Loucy (cell line): Measurements from ENCODE around the gene CRYBB3.

Experiments
- H2AFZ ChIP-seq: fragments of 200-600 bp; sonication (generic); 2 replicates; pipeline ENCODE4 v1.6.0; 2016; ENCODE audit warnings: antibody characterized with exemption, mild to moderate bottlenecking, low read length, moderate library complexity
- H3F3A ChIP-seq: fragments of 200-600 bp; 2 replicates; pipeline ENCODE4 v1.6.0; 2016; ENCODE audit warnings: antibody characterized with exemption, low read depth, mild to moderate bottlenecking
- H3K27me3 ChIP-seq: fragments of 200-600 bp; sonication (generic); 2 replicates; pipeline ENCODE4 v1.6.1; 2014; ENCODE audit warnings: low read length, mild to moderate bottlenecking; ENCODE audit not compliant: insufficient read depth, poor library complexity, severe bottlenecking
- H3K36me3 ChIP-seq: fragments of 200-600 bp; sonication (generic); 2 replicates; pipeline ENCODE4 v1.6.1; 2016; ENCODE audit warnings: low read length; ENCODE audit not compliant: insufficient read depth
- H3K4me1 ChIP-seq: fragments of 200-600 bp; sonication (generic); 2 replicates; pipeline ENCODE4 v1.5.1; 2014; ENCODE audit warnings: low read length, mild to moderate bottlenecking; ENCODE audit not compliant: insufficient read depth, poor library complexity, severe bottlenecking
- H3K4me2 ChIP-seq: fragments of 200-600 bp; sonication (generic); 2 replicates; pipeline ENCODE4 v1.6.0; 2014; ENCODE audit warnings: antibody characterized with exemption, low read length, low read depth, mild to moderate bottlenecking; ENCODE audit not compliant: poor library complexity, severe bottlenecking
- H3K4me3 ChIP-seq: fragments of 200-600 bp; sonication (generic); 2 replicates; pipeline ENCODE4 v1.5.1; 2014; ENCODE audit warnings: low read length, mild to moderate bottlenecking, mixed read lengths; ENCODE audit not compliant: poor library complexity, severe bottlenecking
- H3K79me2 ChIP-seq: fragments of 200-600 bp; sonication (generic); 2 replicates; pipeline ENCODE4 v1.6.1; 2014; ENCODE audit warnings: low read length; ENCODE audit not compliant: insufficient read depth
- H3K9ac ChIP-seq: fragments of 200-600 bp; sonication (generic); 2 replicates; pipeline ENCODE4 v1.6.0; 2014; ENCODE audit warnings: mild to moderate bottlenecking, low read depth, low read length, moderate library complexity; ENCODE audit not compliant: poor library complexity, severe bottlenecking
- H3K9me2 ChIP-seq: fragments of 200-600 bp; sonication (generic); replicated peaks from 2 replicates; pipeline ENCODE4 v1.6.1; 2016; ENCODE audit warnings: low read depth, low read length, mixed read lengths
- H3K9me3 ChIP-seq: fragments of 200-600 bp; sonication (generic); 2 replicates; pipeline ENCODE4 v1.6.1; 2014; ENCODE audit warnings: mild to moderate bottlenecking, antibody characterized with exemption, low read length, low read depth; ENCODE audit not compliant: insufficient read depth
- H4K20me1 ChIP-seq: fragments of 200-600 bp; sonication (generic); 2 replicates; pipeline ENCODE4 v1.6.0; 2014; ENCODE audit warnings: antibody characterized with exemption, low read length, mild to moderate bottlenecking; ENCODE audit not compliant: insufficient read depth, poor library complexity, severe bottlenecking
- EZH2phosphoT487 ChIP-seq: fragments of 200-600 bp; IDR thresholded peaks from 2 replicates; pipeline ENCODE4 v1.6.1; 2018; ENCODE audit warnings: antibody characterized with exemption, mild to moderate bottlenecking, moderate library complexity, borderline replicate concordance
- TF ChIP-seq, protein P1 (sequence below): fragments of 200-600 bp; sonication (generic); conservative IDR thresholded peaks from 2 replicates; pipeline ENCODE4 v1.5.1; 2014; ENCODE audit warnings: mild to moderate bottlenecking, antibody characterized with exemption, low read length

CRYBB3 gene

GRCh38 chr22:25156736-25157135 is 42.9 kb upstream of the CRYBB3 start:
- Histone ChIP-seq H3K27me3 (no peaks in the 10 kb centered on the region), H3K9ac (no peak overlapping the region), H3K4me2 (no peak overlapping the region), H3K79me2 (no peaks in the 10 kb centered on the region), H3K9me2 (no peaks in the 10 kb centered on the region), H3F3A (no peaks in the 10 kb centered on the region), H3K4me3 (no peak overlapping the region), H4K20me1 (no peaks in the 10 kb centered on the region), H3K9me3 (no peaks in the 10 kb centered on the region), H3K4me1 (no peaks in the 10 kb centered on the region), H2AFZ (no peak overlapping the region), H3K36me3 (no peaks in the 10 kb centered on the region)
- TF ChIP-seq, protein P1, sequence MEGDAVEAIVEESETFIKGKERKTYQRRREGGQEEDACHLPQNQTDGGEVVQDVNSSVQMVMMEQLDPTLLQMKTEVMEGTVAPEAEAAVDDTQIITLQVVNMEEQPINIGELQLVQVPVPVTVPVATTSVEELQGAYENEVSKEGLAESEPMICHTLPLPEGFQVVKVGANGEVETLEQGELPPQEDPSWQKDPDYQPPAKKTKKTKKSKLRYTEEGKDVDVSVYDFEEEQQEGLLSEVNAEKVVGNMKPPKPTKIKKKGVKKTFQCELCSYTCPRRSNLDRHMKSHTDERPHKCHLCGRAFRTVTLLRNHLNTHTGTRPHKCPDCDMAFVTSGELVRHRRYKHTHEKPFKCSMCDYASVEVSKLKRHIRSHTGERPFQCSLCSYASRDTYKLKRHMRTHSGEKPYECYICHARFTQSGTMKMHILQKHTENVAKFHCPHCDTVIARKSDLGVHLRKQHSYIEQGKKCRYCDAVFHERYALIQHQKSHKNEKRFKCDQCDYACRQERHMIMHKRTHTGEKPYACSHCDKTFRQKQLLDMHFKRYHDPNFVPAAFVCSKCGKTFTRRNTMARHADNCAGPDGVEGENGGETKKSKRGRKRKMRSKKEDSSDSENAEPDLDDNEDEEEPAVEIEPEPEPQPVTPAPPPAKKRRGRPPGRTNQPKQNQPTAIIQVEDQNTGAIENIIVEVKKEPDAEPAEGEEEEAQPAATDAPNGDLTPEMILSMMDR = no peak
- TF ChIP-seq EZH2phosphoT487 = no peak

DNA sequence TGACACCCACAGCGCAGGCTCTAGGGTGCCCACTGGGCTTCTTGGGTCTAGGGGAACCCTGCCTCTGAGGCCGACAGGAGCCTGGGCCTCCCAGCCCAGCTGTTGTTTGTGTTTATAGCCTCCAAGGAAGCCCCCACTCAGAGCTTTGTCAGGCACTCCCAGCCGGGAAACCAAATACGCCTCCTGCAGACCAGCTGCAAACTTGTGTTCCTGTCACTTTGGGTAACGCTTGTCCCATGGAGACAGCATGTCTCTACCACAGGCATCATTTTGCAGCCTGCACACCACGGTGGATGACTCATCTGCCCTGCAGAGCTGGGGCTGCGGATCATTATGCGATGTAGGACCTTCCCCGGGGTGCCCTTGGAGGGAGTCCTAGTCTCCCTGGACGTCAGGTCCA is 40.6 kb upstream of the CRYBB3 start:
- Histone ChIP-seq H3K9me3 (no peaks in the 10 kb centered on the region), H3K4me1 (no peaks in the 10 kb centered on the region), H3K4me2 (no peak overlapping the region), H3K36me3 (no peaks in the 10 kb centered on the region), H3K4me3 (no peak overlapping the region), H3K9ac (no peak overlapping the region), H3F3A (no peaks in the 10 kb centered on the region), H2AFZ (no peak overlapping the region), H3K79me2 (no peaks in the 10 kb centered on the region), H3K9me2 (no peaks in the 10 kb centered on the region), H4K20me1 (no peaks in the 10 kb centered on the region), H3K27me3 (no peaks in the 10 kb centered on the region)
- TF ChIP-seq EZH2phosphoT487 = no peak
- TF ChIP-seq, protein P1 = no peak

DNA sequence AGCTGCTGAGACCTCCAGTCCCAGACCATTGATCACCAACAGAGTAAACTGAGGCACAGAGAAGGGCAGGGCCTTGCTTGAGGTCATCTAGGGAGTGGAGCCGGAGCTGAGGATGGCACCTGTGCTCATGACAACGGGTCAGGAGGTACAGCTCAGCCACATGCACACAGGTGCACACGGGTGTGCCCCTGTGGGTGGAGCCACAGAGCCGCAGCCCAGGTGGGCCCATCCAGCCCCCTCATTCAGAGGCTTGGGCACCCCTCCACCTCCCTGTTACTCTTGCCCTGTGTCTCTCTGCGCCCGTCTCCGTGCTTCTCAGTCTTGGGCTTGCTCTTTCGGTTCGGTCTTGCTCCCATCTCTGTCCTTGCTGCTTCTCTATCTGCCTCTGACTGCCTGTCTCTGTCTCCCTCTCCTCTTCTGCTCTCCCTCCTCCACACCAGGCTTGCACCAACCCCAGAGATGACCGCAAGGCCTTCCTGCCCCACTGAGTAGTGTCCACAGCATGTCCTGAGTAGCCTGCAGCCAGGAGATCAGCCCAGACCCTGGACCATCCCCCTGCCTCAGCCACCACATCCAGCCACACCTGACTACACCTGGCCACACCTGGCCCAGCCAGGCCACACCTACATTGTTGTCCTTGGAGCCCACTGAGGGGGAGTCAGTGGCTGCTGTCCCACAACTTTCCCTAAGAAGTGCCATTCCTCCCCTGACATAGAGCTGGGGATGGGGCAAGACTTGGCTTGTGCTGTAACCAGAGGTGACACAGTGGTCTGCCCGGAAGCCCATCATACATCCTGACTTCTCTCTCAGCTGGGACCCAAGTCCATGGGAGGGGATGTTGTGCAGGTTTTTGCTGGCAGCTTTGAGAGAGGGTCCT is 39.3 kb upstream of the CRYBB3 start:
- Histone ChIP-seq H3K4me3 (no peak overlapping the region), H4K20me1 (no peaks in the 10 kb centered on the region), H3F3A (no peaks in the 10 kb centered on the region), H3K4me2 (no peak overlapping the region), H2AFZ (no peak overlapping the region), H3K79me2 (no peaks in the 10 kb centered on the region), H3K9ac (no peak overlapping the region), H3K9me3 (no peaks in the 10 kb centered on the region), H3K9me2 (no peaks in the 10 kb centered on the region), H3K27me3 (no peaks in the 10 kb centered on the region), H3K4me1 (no peaks in the 10 kb centered on the region), H3K36me3 (no peaks in the 10 kb centered on the region)
- TF ChIP-seq, protein P1 = no peak
- TF ChIP-seq EZH2phosphoT487 = no peak
